GM12874 (cell line): ENCODE results near the gene TSHZ1.

Source experiments
- TF ChIP-seq, protein P1 (sequence below): IDR thresholded peaks from 2 replicates; pipeline ENCODE4 v1.5.1; 2011; ENCODE audit warnings: low read depth, mild to moderate bottlenecking, control low read depth, low read length, moderate library complexity; ENCODE audit not compliant: insufficient read depth

Gene TSHZ1

DNA sequence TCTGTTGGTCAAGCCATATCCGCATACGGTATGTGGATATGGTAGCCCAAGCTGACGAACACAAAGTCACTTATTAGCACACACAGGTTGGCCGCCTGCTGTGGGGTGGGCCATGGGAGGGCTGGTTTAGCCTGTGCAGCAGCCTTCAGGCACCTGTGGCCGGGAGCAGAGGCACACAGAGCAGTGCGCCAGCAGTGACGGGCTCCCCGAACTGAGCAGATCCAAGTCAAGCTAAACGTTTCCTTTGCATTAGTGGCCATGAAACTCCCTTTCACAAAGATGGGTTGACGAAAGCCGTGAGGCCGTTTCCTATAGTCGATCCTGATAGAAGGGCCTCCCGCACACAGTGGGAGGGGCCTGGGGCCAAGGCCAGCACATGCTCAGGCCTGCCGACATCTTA is 72.1 kb downstream of the TSHZ1 start:
- TF ChIP-seq, protein P1, sequence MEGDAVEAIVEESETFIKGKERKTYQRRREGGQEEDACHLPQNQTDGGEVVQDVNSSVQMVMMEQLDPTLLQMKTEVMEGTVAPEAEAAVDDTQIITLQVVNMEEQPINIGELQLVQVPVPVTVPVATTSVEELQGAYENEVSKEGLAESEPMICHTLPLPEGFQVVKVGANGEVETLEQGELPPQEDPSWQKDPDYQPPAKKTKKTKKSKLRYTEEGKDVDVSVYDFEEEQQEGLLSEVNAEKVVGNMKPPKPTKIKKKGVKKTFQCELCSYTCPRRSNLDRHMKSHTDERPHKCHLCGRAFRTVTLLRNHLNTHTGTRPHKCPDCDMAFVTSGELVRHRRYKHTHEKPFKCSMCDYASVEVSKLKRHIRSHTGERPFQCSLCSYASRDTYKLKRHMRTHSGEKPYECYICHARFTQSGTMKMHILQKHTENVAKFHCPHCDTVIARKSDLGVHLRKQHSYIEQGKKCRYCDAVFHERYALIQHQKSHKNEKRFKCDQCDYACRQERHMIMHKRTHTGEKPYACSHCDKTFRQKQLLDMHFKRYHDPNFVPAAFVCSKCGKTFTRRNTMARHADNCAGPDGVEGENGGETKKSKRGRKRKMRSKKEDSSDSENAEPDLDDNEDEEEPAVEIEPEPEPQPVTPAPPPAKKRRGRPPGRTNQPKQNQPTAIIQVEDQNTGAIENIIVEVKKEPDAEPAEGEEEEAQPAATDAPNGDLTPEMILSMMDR = no peak

DNA sequence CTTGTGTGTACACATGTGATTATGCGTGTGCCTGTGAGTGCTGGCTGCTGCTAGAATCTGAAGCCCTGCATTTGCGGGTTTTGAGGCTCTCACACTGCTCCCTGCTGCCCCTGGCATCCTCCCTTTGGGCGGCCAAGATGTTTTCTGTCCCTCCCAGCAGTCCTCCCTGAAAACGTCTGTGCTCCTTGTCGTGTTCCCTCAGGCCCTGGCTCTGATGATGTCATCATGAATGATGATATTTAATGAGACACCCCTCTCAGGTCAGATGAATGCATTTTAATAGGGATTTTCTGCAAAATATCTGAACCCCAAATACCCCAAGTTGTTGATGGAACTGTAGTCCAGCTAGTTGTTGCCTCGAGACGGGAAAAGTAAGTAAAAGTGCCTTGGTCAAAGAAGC is 73.1 kb downstream of the TSHZ1 start:
- TF ChIP-seq, protein P1 = no peak

DNA sequence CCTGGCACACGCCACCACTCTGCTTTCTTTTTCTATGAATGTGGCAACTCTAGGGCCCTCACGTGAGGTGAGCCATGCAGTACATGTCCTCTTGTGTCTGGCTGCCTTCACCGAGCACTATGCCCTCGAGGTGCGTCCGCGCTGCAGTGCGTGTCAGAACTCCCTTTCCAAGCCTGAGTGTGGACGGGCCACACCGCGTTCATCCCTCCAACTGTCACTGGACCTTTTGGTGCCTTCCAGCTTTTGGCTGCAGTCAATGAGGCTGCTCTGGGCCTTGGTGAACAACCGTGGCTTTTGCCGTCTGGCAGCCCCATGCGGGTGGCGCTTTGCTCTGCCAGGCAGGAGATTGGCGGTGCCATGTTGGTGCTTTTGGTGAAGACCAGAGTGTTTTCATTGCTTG is 74.0 kb downstream of the TSHZ1 start:
- TF ChIP-seq, protein P1 = no peak

DNA sequence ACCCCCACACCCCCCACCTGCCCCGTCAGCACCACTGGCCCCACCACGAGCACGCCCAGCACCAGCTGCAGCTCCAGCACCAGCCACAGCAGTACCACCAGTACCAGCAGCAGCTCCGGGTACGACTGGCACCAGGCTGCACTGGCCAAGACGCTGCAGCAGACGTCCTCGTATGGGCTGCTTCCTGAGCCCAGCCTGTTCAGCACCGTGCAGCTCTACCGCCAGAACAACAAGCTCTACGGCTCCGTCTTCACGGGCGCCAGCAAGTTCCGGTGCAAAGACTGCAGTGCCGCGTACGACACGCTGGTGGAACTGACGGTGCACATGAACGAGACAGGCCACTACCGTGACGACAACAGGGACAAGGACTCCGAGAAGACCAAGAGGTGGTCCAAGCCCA is 75.3 kb downstream of the TSHZ1 start:
- TF ChIP-seq, protein P1 = no peak

DNA sequence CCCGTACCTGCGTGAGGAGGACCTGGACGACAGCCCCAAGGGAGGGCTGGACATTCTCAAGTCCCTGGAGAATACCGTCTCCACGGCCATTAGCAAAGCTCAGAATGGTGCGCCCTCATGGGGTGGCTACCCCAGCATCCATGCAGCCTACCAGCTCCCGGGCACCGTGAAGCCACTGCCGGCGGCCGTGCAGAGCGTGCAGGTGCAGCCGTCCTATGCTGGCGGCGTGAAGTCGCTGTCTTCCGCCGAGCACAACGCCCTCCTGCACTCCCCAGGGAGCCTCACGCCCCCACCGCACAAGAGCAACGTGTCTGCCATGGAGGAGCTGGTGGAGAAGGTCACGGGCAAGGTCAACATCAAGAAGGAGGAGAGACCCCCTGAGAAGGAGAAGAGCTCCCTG is 76.4 kb downstream of the TSHZ1 start:
- TF ChIP-seq, protein P1 = no peak

DNA sequence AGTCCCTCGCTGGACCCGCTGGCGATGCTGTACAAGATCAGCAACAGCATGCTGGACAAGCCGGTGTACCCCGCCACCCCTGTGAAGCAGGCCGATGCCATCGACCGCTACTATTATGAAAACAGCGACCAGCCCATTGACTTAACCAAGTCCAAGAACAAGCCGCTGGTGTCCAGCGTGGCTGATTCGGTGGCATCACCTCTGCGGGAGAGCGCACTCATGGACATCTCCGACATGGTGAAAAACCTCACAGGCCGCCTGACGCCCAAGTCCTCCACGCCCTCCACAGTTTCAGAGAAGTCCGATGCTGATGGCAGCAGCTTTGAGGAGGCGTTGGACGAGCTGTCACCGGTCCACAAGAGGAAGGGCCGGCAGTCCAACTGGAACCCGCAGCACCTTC is 77.1 kb downstream of the TSHZ1 start:
- TF ChIP-seq, protein P1 = no peak

DNA sequence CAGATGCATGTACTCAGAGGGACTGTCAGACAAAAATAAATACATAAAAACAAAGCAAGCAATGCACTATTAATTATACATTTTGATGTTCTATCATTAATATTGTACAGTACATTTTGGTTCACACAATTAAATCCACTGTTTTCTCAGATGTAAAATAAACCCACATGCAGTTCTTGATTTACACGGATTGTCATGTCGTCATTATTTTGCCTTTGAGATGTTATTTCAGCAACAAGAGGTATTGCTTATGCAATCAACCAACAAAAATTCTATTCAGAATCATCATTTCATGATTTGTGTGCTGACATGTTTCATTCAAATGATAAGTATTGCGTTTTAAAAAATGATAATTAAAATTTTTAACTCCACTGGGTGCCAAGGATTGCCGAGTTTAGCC is 79.2 kb downstream of the TSHZ1 start:
- TF ChIP-seq, protein P1 = no peak

DNA sequence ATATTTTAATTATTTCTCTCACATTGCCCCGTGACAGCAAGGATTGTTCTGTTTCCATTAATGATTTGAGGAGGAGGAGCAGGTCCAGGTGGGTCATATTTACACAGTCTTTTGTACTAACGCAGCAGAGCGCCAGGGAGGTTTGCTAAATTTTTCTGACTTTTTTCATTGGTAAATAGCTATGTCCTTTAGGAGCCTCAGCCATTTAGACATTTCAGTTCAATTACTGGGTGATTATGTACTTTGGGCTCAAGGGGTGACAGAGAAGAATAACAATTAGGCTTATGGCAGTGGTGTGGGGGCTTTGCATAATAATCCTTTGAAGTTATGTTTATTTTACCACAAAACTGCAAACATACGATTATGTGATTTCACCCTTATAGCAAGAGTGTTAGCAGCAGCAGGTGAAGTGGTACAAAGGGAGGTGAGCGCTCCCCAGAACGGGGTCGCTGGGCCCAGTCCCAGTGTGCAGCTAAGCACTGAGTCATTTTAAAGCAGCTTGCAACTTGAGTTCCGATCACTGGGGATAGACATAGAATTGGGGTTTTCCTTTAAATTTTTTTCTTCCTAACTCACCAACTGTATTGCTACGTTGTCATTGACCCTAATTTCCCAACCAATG is 80.3 kb downstream of the TSHZ1 start:
- TF ChIP-seq, protein P1 = no peak
